H9 (cell line): ENCODE measurements around the gene PIAS4. TPM values are rescaled to one million over a fixed set of nuclear protein-coding genes. Genes with fewer than 3 reads are reported as not detected.
A peak's percentile ranks its signal among the peaks of the same experiment; 100 is the strongest.

Experiments used
- DNase-seq: peaks from one replicate; pipeline ENCODE4 v3.0.0-alpha.2; 2017
- H2AFZ ChIP-seq: one replicate; pipeline ENCODE4 v1.6.1; 2013; ENCODE audit warnings: mild to moderate bottlenecking, low read length, control low read depth, moderate library complexity
- H2AK5ac ChIP-seq: 2 replicates; pipeline ENCODE4 v1.6.1; 2013; ENCODE audit warnings: low read length, control low read depth, mixed read lengths; ENCODE audit not compliant: insufficient read length
- H2BK120ac ChIP-seq: one replicate; pipeline ENCODE4 v1.6.1; 2013; ENCODE audit warnings: low read depth, mild to moderate bottlenecking, low read length, control low read depth, inconsistent platforms; ENCODE audit not compliant: poor library complexity, severe bottlenecking
- H2BK12ac ChIP-seq: 2 replicates; pipeline ENCODE4 v1.6.1; 2013; ENCODE audit warnings: low read length, control low read depth, mixed read lengths, low read depth; ENCODE audit not compliant: insufficient read length
- H2BK15ac ChIP-seq: 2 replicates; pipeline ENCODE4 v1.6.1; 2013; ENCODE audit warnings: low read depth, low read length, control low read depth
- H2BK20ac ChIP-seq: one replicate; pipeline ENCODE4 v1.6.1; 2013; ENCODE audit warnings: low read depth, mild to moderate bottlenecking, low read length, control low read depth, inconsistent platforms; ENCODE audit not compliant: poor library complexity, severe bottlenecking
- H2BK5ac ChIP-seq: 2 replicates; pipeline ENCODE4 v1.6.1; 2013; ENCODE audit warnings: low read length, control low read depth, mixed read lengths; ENCODE audit not compliant: insufficient read length
- H3K14ac ChIP-seq: 2 replicates; pipeline ENCODE4 v1.6.1; 2013; ENCODE audit warnings: low read length, control low read depth; ENCODE audit not compliant: insufficient read depth
- H3K18ac ChIP-seq: 2 replicates; pipeline ENCODE4 v1.6.1; 2013; ENCODE audit warnings: low read depth, mild to moderate bottlenecking, mixed read lengths, low read length, control low read depth; ENCODE audit not compliant: insufficient read length
- H3K23ac ChIP-seq: 2 replicates; pipeline ENCODE4 v1.6.1; 2013; ENCODE audit warnings: low read length, control low read depth, mixed read lengths, low read depth; ENCODE audit not compliant: insufficient read length
- H3K23me2 ChIP-seq: 2 replicates; pipeline ENCODE4 v1.6.1; 2013; ENCODE audit warnings: low read depth, mild to moderate bottlenecking, mixed read lengths, low read length, control low read depth; ENCODE audit not compliant: insufficient read length, poor library complexity, severe bottlenecking
- H3K27ac ChIP-seq: 2 replicates; pipeline ENCODE4 v1.5.1; 2013; ENCODE audit warnings: low read length, control low read depth, mixed read lengths, low read depth; ENCODE audit not compliant: insufficient read length
- H3K27me3 ChIP-seq: 2 replicates; pipeline ENCODE4 v1.6.1; 2013; ENCODE audit warnings: low read length, control low read depth, inconsistent platforms; ENCODE audit not compliant: insufficient read depth
- H3K4ac ChIP-seq: 2 replicates; pipeline ENCODE4 v1.6.1; 2013; ENCODE audit warnings: low read depth, mild to moderate bottlenecking, control low read depth, inconsistent platforms, low read length, moderate library complexity
- H3K4me1 ChIP-seq: 2 replicates; pipeline ENCODE4 v1.6.1; 2013; ENCODE audit warnings: low read length, control low read depth, inconsistent platforms; ENCODE audit not compliant: insufficient read depth
- H3K4me2 ChIP-seq: 2 replicates; pipeline ENCODE4 v1.6.1; 2013; ENCODE audit warnings: low read length, control low read depth, mixed read lengths; ENCODE audit not compliant: insufficient read length, insufficient read depth
- H3K56ac ChIP-seq: 2 replicates; pipeline ENCODE4 v1.6.1; 2013; ENCODE audit warnings: low read depth, mild to moderate bottlenecking, mixed read lengths, low read length, control low read depth; ENCODE audit not compliant: insufficient read length
- H3K79me1 ChIP-seq: 2 replicates; pipeline ENCODE4 v1.6.1; 2013; ENCODE audit warnings: low read depth, mild to moderate bottlenecking, moderate library complexity, low read length, control low read depth, inconsistent platforms; ENCODE audit not compliant: insufficient read depth, poor library complexity, severe bottlenecking
- H3K79me2 ChIP-seq: 2 replicates; pipeline ENCODE4 v1.6.1; 2013; ENCODE audit warnings: low read length, control low read depth, inconsistent platforms; ENCODE audit not compliant: insufficient read depth
- H3K9ac ChIP-seq: 2 replicates; pipeline ENCODE4 v1.6.1; 2013; ENCODE audit warnings: low read length, control low read depth, mixed read lengths; ENCODE audit not compliant: insufficient read length; ENCODE audit errors: extremely low read depth
- H3K9me3 ChIP-seq: one replicate; pipeline ENCODE4 v1.6.1; 2013; ENCODE audit warnings: low read depth, low read length, inconsistent platforms; ENCODE audit not compliant: control insufficient read depth
- H3T11ph ChIP-seq: one replicate; pipeline ENCODE4 v1.6.1; 2013; ENCODE audit warnings: mild to moderate bottlenecking, low read length, control low read depth, inconsistent platforms
- H4K20me1 ChIP-seq: one replicate; pipeline ENCODE4 v1.6.1; 2013; ENCODE audit not compliant: control insufficient read depth, insufficient read length, insufficient read depth
- H4K5ac ChIP-seq: 2 replicates; pipeline ENCODE4 v1.6.1; 2013; ENCODE audit warnings: low read depth, mild to moderate bottlenecking, mixed read lengths, low read length, control low read depth; ENCODE audit not compliant: insufficient read length
- H4K8ac ChIP-seq: replicated peaks from 2 replicates; pipeline ENCODE4 v1.6.1; 2013; ENCODE audit warnings: low read length, control low read depth, mixed read lengths, low read depth; ENCODE audit not compliant: insufficient read length
- H4K91ac ChIP-seq: 2 replicates; pipeline ENCODE4 v1.6.1; 2013; ENCODE audit warnings: low read depth, mild to moderate bottlenecking, moderate library complexity, mixed read lengths, low read length, control low read depth; ENCODE audit not compliant: insufficient read length
- H3K27ac Mint-ChIP-seq, 3 experiments: 2 replicates in 2 of 3; 3 replicates in 1 of 3; pipeline ENCODE4 v1.8.0; 2020 to 2021; ENCODE audit warnings: mixed read lengths in 3 of 3, mild to moderate bottlenecking in 1 of 3, moderate library complexity in 1 of 3
- H3K27me3 Mint-ChIP-seq: 2 replicates; pipeline ENCODE4 v1.8.0; 2021; ENCODE audit warnings: low read depth, mild to moderate bottlenecking, moderate library complexity, mixed read lengths
- H3K36me3 Mint-ChIP-seq, 3 experiments: 2 replicates in 2 of 3; 3 replicates in 1 of 3; pipeline ENCODE4 v1.8.0; 2020 to 2021; ENCODE audit warnings: low read depth in 3 of 3, mixed read lengths in 3 of 3; ENCODE audit not compliant: insufficient read depth in 1 of 3
- H3K4me1 Mint-ChIP-seq, 2 experiments: 2 replicates each; pipeline ENCODE4 v1.8.0; 2020; ENCODE audit warnings: mixed read lengths in 2 of 2
- H3K4me3 Mint-ChIP-seq, 2 experiments: 2 replicates in 1 of 2; 3 replicates in 1 of 2; pipeline ENCODE4 v1.8.0; 2020 to 2021; ENCODE audit warnings: mild to moderate bottlenecking in 2 of 2, mixed read lengths in 2 of 2, moderate library complexity in 1 of 2
- H3K9me3 Mint-ChIP-seq, 2 experiments: 2 replicates in 1 of 2; 3 replicates in 1 of 2; pipeline ENCODE4 v1.8.0; 2020; ENCODE audit warnings: mild to moderate bottlenecking in 2 of 2, mixed read lengths in 2 of 2, moderate library complexity in 1 of 2
- WGBS: extraction: QIAGEN DNeasy Blood & Tissue Kit; methylation state at CpG from one replicate; pipeline ENCODE4 v1.1.7; 2013; ENCODE audit warnings: missing lambda C conversion rate, low lambda C conversion rate, mixed read lengths; ENCODE audit not compliant: insufficient read length; ENCODE audit errors: extremely low coverage; 5-methylcytosine and 5-hydroxymethylcytosine counted together
- total RNA-seq: library from RNA; stranded (reverse); gene quantifications from 2 replicates; pipeline ENCODE4 v1.2.1, GENCODE V29; 2021
- TF ChIP-seq, protein P1 (sequence below): fragments of 200-600 bp; sonication (generic); conservative IDR thresholded peaks from 3 replicates; pipeline ENCODE4 v1.8.0; 2021; ENCODE audit warnings: antibody characterized with exemption, mild to moderate bottlenecking

The PIAS4 gene
- total RNA-seq, 1 experiment from 2014 or later = 52.0 TPM

DNA sequence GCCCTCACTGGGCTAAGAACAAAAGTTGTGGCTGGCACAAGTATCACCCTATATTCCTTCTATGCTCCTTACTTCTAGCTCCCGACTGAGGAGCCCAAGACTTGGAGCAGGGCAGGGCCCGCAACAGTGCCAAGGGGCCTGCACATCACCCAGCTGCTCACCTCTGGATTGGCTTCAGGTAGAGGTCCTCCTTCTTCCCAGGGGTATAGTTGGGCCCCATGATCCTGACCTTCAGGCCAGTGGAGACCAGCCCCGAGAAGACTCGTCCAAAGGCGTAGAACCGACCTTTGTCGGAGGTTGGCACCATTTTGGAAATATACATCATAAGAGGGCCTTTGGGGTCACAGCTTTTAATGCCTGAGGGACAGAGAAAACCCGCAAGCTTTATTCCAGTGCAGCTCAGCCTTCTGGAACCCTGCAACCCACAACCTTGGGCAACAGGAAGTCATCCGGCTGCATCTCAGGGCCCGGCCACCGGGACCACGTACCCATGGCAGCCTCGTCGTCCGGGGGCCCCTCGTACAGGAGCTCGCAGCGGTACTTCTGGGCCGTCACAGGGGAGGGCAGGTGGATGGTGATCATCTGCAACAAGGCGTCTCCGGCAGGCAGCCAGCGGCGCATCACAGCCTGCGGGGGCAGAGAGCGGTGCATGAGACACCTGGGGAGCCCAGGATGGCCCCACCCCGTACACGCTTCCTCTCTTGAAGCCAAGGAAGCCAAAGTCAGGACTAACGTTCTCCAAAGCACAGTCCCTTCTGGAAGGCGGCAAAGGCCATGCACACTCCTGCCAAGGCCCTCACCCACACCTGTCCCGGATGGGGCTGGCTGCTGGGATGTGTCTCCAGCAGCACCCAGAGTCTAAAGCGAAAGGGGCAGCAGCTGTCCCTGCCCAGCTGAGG, 26.9 kb upstream of the PIAS4 start:
- WGBS = no CpG with 5 or more reads among the region's 31 CpGs
- no peak overlapping the region for H3K14ac ChIP-seq
- H2BK15ac ChIP-seq = no peak overlapping the region
- no peaks in the 10 kb centered on the region; a peak in 1 of 5 replicates for H3K9me3 Mint-ChIP-seq
- H2AK5ac ChIP-seq = no peak overlapping the region
- no peaks in the 10 kb centered on the region for H3K9me3 ChIP-seq
- no peak overlapping the region for H3K27ac Mint-ChIP-seq
- TF ChIP-seq, protein P1, sequence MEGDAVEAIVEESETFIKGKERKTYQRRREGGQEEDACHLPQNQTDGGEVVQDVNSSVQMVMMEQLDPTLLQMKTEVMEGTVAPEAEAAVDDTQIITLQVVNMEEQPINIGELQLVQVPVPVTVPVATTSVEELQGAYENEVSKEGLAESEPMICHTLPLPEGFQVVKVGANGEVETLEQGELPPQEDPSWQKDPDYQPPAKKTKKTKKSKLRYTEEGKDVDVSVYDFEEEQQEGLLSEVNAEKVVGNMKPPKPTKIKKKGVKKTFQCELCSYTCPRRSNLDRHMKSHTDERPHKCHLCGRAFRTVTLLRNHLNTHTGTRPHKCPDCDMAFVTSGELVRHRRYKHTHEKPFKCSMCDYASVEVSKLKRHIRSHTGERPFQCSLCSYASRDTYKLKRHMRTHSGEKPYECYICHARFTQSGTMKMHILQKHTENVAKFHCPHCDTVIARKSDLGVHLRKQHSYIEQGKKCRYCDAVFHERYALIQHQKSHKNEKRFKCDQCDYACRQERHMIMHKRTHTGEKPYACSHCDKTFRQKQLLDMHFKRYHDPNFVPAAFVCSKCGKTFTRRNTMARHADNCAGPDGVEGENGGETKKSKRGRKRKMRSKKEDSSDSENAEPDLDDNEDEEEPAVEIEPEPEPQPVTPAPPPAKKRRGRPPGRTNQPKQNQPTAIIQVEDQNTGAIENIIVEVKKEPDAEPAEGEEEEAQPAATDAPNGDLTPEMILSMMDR = no peak
- no peak overlapping the region for H3K27ac ChIP-seq
- H4K5ac ChIP-seq = no peak overlapping the region
- no peak overlapping the region for H4K91ac ChIP-seq
- no peak overlapping the region for H3K56ac ChIP-seq
- no peaks in the 10 kb centered on the region for H3K27me3 ChIP-seq
- H2BK120ac ChIP-seq = no peak overlapping the region
- no peak overlapping the region for H2BK5ac ChIP-seq
- H2BK12ac ChIP-seq = no peak overlapping the region
- no peak overlapping the region for H2BK20ac ChIP-seq
- peaks cover 4% of the 10 kb centered on the region for H4K20me1 ChIP-seq
- H3K79me1 ChIP-seq = peaks cover 12% of the 10 kb centered on the region
- H3K36me3 Mint-ChIP-seq = peaks cover 82 to 93% (median 92%) of the 10 kb centered on the region in 3 experiments
- H3T11ph ChIP-seq = no peak overlapping the region
- H3K4me1 ChIP-seq = no peaks in the 10 kb centered on the region
- H3K79me2 ChIP-seq = peaks cover 26% of the 10 kb centered on the region
- H3K23me2 ChIP-seq = peaks cover 11% of the 10 kb centered on the region
- H3K27me3 Mint-ChIP-seq = peaks cover 6% of the 10 kb centered on the region
- no peak overlapping the region for H3K18ac ChIP-seq
- H3K4me2 ChIP-seq = no peak overlapping the region
- H3K23ac ChIP-seq = no peak overlapping the region
- peak; percentile 28 for DNase-seq
- no peak overlapping the region; a peak in 1 of 5 replicates for H3K4me3 Mint-ChIP-seq
- H3K9ac ChIP-seq = no peak overlapping the region
- no peak overlapping the region for H3K4ac ChIP-seq
- no peak overlapping the region for H4K8ac ChIP-seq
- peaks cover 24 to 26% of the 10 kb centered on the region in 2 experiments for H3K4me1 Mint-ChIP-seq
- H2AFZ ChIP-seq = no peak overlapping the region
